ENCODE results near the gene TLN1.

DNA sequence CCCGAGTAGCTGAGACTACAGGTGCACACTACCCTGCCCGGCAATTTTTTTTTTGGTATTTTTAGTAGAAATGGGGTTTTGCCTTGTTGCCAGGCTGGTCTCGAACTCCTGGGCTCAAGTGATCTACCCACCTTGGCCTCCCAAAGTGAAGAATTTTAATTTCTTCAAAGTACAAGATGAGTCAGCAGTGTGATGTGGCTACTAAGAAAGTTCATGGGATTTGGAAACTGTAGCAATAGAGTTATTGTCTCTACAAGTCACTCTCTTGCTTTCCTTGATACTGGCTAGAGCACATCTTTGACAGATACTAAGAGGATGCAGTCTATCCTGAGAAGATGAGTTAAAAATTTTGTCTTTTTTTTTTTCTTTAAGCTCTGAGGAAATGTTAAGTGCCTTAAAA, 2.1 kb upstream of the TLN1 start:
- no peak for TF ChIP-seq POLR2AphosphoS5 (IDR thresholded peaks at IDR 0.05)
- TF ChIP-seq, protein P1, sequence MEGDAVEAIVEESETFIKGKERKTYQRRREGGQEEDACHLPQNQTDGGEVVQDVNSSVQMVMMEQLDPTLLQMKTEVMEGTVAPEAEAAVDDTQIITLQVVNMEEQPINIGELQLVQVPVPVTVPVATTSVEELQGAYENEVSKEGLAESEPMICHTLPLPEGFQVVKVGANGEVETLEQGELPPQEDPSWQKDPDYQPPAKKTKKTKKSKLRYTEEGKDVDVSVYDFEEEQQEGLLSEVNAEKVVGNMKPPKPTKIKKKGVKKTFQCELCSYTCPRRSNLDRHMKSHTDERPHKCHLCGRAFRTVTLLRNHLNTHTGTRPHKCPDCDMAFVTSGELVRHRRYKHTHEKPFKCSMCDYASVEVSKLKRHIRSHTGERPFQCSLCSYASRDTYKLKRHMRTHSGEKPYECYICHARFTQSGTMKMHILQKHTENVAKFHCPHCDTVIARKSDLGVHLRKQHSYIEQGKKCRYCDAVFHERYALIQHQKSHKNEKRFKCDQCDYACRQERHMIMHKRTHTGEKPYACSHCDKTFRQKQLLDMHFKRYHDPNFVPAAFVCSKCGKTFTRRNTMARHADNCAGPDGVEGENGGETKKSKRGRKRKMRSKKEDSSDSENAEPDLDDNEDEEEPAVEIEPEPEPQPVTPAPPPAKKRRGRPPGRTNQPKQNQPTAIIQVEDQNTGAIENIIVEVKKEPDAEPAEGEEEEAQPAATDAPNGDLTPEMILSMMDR (IDR thresholded peaks at IDR 0.05 in 8 of 11, conservative IDR thresholded peaks at IDR 0.05 in 3 of 11), result no peak

All from spleen (tissue), 7 donors.